Stimulated activated memory B cell treated with anti-CD40 and anti-IgM and Interleukin-4, amounts not matched to agents 10 μg/mL and 1 μg/mL and 100 μg/mL, for 72 hours (primary cell): ENCODE results near the gene PRCP.
"Not testable (repeated sequence)": the region's sequence is repeated elsewhere in the genome, so short reads cannot be mapped to it uniquely, and the experiment has no call there.

Experiments used
- ATAC-seq: fragments of 150-1000 bp; cut with Tn5 transposase; 2 replicates; pipeline ENCODE4 v1.10.0; 2021
- H3K27ac Mint-ChIP-seq: one replicate; pipeline ENCODE4 v1.8.0; 2022; ENCODE audit warnings: mild to moderate bottlenecking, mixed read lengths
- H3K27me3 Mint-ChIP-seq: one replicate; pipeline ENCODE4 v1.8.0; 2022; ENCODE audit warnings: mixed read lengths
- H3K36me3 Mint-ChIP-seq: one replicate; pipeline ENCODE4 v1.8.0; 2022; ENCODE audit warnings: mixed read lengths
- H3K4me1 Mint-ChIP-seq: one replicate; pipeline ENCODE4 v1.8.0; 2022; ENCODE audit warnings: mixed read lengths
- H3K4me3 Mint-ChIP-seq: one replicate; pipeline ENCODE4 v1.8.0; 2022; ENCODE audit warnings: mild to moderate bottlenecking, moderate library complexity, mixed read lengths
- H3K9me3 Mint-ChIP-seq: one replicate; pipeline ENCODE4 v1.8.0; 2022; ENCODE audit warnings: mixed read lengths

The PRCP gene

DNA sequence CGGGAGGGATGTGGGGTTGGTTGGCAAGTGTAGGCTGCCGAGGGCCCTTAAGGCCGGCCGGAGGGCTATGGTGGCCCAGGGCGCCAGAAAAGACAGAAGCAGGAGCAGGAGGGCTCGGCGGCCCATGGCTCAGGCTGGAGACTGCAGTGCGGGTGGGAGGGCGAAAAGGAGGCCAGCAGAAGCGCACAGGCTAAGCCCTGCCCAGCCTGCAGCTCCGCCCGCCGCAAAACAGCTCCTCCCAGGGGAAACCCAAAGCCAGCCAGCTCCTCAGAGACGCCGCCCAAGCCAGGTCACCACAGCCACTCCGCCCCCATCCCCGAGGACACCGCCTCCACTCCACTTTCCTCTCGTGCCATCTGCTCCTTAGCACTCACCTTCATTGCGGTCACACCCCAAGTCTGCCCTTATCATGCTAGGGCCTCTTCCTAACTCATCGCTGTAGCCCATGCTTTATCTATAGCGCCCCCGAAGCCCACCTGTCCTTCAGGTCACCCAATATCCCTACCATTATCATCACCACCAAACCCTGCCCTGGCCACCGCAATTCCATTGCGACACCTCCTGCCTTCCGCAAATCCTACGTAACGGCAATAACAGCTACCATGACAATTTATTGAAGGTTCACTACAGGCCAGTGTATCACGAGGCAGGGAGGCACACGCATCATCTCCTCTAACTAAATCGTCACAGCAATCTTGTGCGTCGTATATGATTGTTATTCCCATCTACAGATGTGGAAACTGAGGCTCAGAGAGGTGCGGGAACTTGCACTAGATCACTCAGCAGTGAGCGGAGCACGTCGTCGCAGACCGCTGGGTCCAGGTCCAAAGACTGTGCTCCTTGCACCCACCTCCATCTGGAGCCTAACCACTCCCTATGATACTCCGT lies at the start of gene PRCP:
TSS of gene PRCP (minus strand) at position 154 of the 888 bp plus-strand sequence. CDS start at position 126, 28 bp downstream.
- no peaks in the 10 kb centered on the region for H3K27me3 Mint-ChIP-seq
- peak; percentile 91 for ATAC-seq
- peak within 1 kb of the TSS; percentile 98 for H3K4me3 Mint-ChIP-seq
- H3K9me3 Mint-ChIP-seq: peaks cover 3% of the 10 kb centered on the region
- H3K4me1 Mint-ChIP-seq: peaks cover 49% of the 10 kb centered on the region
- peak within 1 kb of the TSS; percentile 90 for H3K27ac Mint-ChIP-seq
- H3K36me3 Mint-ChIP-seq: peaks cover 11% of the 10 kb centered on the region

- no peak overlapping the region for H3K4me3 Mint-ChIP-seq
- ATAC-seq: no peak
- peaks cover 11% of the 10 kb centered on the region for H3K9me3 Mint-ChIP-seq
- H3K27me3 Mint-ChIP-seq: no peaks in the 10 kb centered on the region
- H3K4me1 Mint-ChIP-seq: no peaks in the 10 kb centered on the region
- H3K36me3 Mint-ChIP-seq: peaks cover 15% of the 10 kb centered on the region
- H3K27ac Mint-ChIP-seq: no peak overlapping the region
Observed at GRCh38 chr11:82949352-82949751, 49.1 kb upstream of the PRCP start.

DNA sequence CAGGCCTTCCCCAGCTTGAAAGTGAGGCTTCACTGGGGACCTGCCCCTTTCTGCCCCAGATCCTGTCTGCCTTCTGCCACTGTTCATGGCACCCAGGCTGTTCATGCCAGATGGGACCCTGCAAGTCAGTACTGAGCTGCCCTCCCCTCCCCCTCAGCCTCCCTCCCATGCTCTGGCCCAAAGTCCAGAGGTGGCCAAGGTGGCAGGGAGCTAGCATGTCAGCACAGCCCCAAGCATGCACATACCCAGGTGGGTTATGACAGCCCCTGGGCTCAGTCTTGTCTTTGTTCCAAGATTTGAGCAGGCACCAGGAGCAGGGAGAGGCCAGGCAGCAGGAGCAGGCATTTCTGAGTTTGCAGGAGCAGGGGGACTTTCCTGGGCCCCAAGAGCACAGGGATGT lies 45.5 kb upstream of the PRCP start:
- H3K4me1 Mint-ChIP-seq: no peaks in the 10 kb centered on the region
- H3K27me3 Mint-ChIP-seq: no peaks in the 10 kb centered on the region
- H3K4me3 Mint-ChIP-seq: no peak overlapping the region
- peaks cover 5% of the 10 kb centered on the region for H3K9me3 Mint-ChIP-seq
- peak overlapping the region; percentile 44 for H3K27ac Mint-ChIP-seq
- ATAC-seq: no peak
- no peaks in the 10 kb centered on the region for H3K36me3 Mint-ChIP-seq

- H3K9me3 Mint-ChIP-seq, H3K4me3 Mint-ChIP-seq, H3K27me3 Mint-ChIP-seq, H3K27ac Mint-ChIP-seq, ATAC-seq, H3K36me3 Mint-ChIP-seq, H3K4me1 Mint-ChIP-seq: not testable (repeated sequence)
Observed at GRCh38 chr11:82945041-82945440, 44.8 kb upstream of the PRCP start.

DNA sequence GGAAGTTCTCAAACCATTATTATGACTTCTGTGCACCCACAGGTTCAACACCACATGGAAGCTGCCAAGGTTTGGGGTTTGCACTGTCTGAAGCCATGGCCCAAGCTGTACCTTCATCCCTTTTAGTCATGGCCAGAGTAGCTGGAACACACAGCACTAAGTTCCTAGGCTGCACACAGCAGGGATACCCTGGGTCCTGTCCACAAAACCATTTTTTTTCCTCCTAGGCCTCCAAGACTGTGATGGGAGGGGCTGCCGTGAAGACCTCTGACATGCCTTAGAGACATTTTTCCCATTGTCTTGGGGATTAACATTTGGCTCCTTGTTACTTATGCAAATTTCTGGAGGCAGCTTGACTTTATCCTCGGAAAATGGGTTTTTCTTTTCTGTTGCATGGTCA lies 44.0 kb upstream of the PRCP start:
- no peak overlapping the region for H3K27ac Mint-ChIP-seq
- H3K9me3 Mint-ChIP-seq: peaks cover 7% of the 10 kb centered on the region
- no peaks in the 10 kb centered on the region for H3K4me1 Mint-ChIP-seq
- no peak for ATAC-seq
- H3K4me3 Mint-ChIP-seq: no peak overlapping the region
- H3K27me3 Mint-ChIP-seq: no peaks in the 10 kb centered on the region
- H3K36me3 Mint-ChIP-seq: no peaks in the 10 kb centered on the region

DNA sequence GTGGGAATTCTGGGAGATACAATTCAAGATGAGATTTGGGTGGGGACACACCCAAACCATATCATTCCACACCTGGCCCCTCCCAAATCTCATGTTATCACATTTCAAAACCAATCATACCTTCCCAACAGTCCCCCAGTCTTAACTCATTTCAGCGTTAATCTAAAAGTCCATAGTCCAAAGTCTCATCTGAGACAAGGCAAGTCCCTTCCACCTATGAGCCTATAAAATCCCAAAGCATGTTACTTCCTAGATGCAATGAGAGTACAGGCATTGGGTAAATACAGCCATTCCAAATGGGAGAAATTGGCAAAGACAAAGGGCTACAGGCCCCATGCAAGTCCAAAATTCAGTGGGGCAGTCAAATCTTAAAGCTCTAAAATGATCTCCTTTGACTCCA lies 43.2 kb upstream of the PRCP start:
- not testable (repeated sequence) for H3K27me3 Mint-ChIP-seq, ATAC-seq, H3K27ac Mint-ChIP-seq, H3K36me3 Mint-ChIP-seq, H3K9me3 Mint-ChIP-seq, H3K4me1 Mint-ChIP-seq, H3K4me3 Mint-ChIP-seq

DNA sequence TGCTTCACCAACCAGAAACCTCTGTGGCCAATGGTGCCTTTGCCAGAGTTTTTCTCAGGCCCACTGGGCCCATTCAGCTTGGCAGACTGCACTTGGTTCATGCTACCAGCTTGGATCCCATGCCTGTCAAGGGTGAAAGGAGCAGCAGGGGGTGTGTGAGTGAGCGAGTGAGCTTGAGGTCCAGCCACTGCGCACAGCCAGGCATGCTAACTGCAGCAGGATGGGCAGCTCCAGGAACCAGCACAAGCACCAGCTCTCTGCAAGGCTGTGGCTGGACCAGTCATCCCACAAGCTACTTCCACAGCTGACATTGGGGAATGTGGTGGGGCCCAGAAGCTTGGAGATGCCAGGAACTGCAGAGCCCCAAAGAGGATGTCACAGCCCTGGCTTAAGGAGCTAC lies 42.1 kb upstream of the PRCP start:
- no peak overlapping the region for H3K27ac Mint-ChIP-seq
- H3K9me3 Mint-ChIP-seq: peaks cover 7% of the 10 kb centered on the region
- no peak for ATAC-seq
- no peaks in the 10 kb centered on the region for H3K27me3 Mint-ChIP-seq
- H3K4me1 Mint-ChIP-seq: no peaks in the 10 kb centered on the region
- H3K36me3 Mint-ChIP-seq: no peaks in the 10 kb centered on the region
- no peak overlapping the region for H3K4me3 Mint-ChIP-seq

DNA sequence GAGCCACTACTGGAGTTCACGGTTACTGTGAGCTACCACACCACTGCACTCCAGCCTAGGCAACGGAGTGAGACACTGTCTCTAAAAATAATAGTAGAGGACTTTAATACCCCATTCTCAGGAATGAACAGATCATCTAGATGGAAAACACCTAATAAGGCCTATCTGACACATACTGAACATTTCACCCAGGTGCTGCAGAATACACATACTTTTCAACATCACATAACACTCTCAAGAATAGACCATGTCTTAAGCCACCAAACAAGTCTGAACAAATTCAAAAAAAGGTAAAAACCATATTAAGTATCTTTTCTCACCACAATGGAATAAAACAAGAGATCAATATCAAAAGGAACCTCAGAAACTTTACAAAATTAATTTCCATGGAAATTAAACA lies 39.2 kb upstream of the PRCP start:
- H3K27ac Mint-ChIP-seq: no peak overlapping the region
- no peak overlapping the region for H3K4me3 Mint-ChIP-seq
- no peaks in the 10 kb centered on the region for H3K36me3 Mint-ChIP-seq
- H3K9me3 Mint-ChIP-seq: peaks cover 7% of the 10 kb centered on the region
- H3K4me1 Mint-ChIP-seq: no peaks in the 10 kb centered on the region
- ATAC-seq: no peak
- no peaks in the 10 kb centered on the region for H3K27me3 Mint-ChIP-seq

DNA sequence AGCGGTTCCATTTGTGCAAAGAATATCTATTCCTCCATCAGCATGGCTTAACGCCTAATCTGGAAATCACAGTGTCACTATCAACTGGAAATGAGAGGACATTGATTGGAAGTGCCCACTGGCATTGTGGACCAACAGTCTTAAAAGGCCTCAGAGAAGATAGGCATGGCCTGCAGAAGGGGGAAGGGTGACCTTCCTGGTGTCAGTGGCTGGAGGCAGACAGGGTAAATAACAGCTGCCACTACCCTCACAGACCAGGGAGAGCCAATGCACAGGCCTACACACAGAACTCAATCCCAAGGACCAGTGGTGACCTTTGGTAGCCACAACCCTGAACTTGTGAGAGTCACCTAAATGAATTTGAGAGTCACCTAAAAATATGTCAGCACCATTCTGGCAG lies 37.3 kb upstream of the PRCP start:
- Mint-ChIP-seq H3K36me3 (peaks cover 2% of the 10 kb centered on the region), H3K4me3 (no peak overlapping the region), H3K27me3 (no peaks in the 10 kb centered on the region), H3K27ac (no peak overlapping the region), H3K4me1 (no peaks in the 10 kb centered on the region), H3K9me3 (peaks cover 4% of the 10 kb centered on the region)
- no peak for ATAC-seq

DNA sequence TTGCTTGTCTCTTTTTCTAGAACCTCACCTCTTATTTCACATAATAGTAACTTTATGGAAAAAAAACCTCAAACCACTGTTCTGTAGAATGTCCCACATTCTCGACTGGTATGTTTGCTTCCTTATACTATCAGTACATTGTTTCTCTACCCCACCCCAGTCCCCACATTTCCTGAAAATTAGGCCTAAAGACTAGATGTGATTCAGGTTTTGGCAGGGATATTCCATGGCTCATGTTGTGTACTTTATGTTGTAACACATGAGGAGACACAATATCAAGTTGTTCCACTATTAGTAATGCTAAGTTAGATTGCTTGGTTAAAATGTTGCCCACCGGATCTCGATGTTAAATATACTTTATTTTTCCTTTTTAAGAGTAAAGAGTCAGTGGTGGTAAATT lies 36.0 kb upstream of the PRCP start:
- Mint-ChIP-seq H3K27ac (no peak overlapping the region), H3K36me3 (peaks cover 11% of the 10 kb centered on the region), H3K9me3 (peaks cover 4% of the 10 kb centered on the region), H3K4me1 (no peaks in the 10 kb centered on the region), H3K27me3 (no peaks in the 10 kb centered on the region), H3K4me3 (no peak overlapping the region)
- no peak for ATAC-seq

DNA sequence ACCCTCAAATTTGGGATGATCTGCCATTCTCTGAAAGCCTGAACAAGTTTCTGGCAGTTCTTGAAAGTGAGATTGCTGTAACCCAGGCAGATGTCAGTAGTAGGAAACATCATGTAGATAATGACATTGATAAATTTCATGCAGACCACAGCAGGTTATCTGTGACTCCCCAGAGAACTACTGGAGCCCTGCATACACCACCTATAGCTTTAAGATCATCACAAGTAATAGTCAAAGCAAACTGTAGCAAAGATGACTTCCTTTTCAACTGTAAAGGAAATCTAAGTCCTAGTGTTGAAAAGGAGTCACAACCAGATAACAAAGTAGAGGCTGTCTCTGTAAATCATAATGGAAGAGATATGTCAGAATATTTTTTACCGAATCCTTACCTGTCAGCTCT lies 32.3 kb upstream of the PRCP start:
- Mint-ChIP-seq H3K9me3 (no peaks in the 10 kb centered on the region), H3K27ac (no peak overlapping the region)

DNA sequence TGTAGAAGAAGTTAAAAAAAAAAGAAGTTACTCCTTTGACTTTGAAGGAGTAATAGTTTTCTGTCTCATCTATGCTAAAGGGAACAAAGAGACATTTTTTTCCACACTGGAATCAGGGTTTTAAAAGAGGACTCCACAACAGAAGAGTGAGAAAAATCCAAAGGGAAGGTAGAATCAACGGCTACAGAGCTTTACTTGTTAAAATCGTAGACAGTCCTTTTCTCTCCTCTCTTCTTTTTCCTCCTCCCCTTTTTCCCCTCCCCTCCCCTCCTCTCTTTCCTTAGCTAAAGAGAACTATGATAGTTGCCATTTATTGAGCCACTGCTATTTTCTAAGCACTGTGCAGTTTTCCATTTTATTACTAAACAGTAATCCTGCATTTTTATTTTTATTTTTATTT lies 30.5 kb upstream of the PRCP start:
- Mint-ChIP-seq H3K27ac (peak overlapping the region; percentile 75), H3K27me3 (no peaks in the 10 kb centered on the region), H3K4me3 (no peak overlapping the region), H3K36me3 (peaks cover 11% of the 10 kb centered on the region), H3K9me3 (no peaks in the 10 kb centered on the region), H3K4me1 (peaks cover 16% of the 10 kb centered on the region)
- ATAC-seq: no peak

More for the DNA sequence above, 32.3 kb upstream of the PRCP start:
- Mint-ChIP-seq H3K4me3 (no peak overlapping the region), H3K4me1 (peaks cover 11% of the 10 kb centered on the region), H3K36me3 (peaks cover 11% of the 10 kb centered on the region), H3K27me3 (no peaks in the 10 kb centered on the region)
- ATAC-seq: no peak

GRCh38 chr11:82930229-82930628 lies 30.0 kb upstream of the PRCP start:
- H3K36me3 Mint-ChIP-seq: peaks cover 11% of the 10 kb centered on the region
- H3K4me3 Mint-ChIP-seq: no peak overlapping the region
- peak overlapping the region; percentile 75 for H3K27ac Mint-ChIP-seq
- no peak for ATAC-seq
- no peaks in the 10 kb centered on the region for H3K27me3 Mint-ChIP-seq
- peaks cover 16% of the 10 kb centered on the region for H3K4me1 Mint-ChIP-seq
- H3K9me3 Mint-ChIP-seq: no peaks in the 10 kb centered on the region

DNA sequence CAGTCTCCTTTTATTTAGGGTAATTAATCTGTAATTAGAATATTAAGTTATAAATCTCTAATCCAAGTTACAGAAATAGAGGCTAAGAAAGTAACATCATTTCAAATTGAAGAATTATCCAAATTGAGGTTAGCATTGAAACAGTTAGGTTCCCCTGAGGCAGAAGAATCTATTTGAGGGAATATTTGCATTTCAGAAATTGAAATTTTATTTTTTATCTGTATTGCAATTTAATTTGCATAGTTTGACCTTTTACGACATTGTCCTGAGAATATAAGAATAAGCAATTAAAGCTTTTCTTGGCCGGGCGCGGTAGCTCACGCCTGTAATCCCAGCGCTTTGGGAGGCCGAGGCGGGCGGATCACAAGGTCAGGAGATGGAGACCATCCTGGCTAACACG lies 28.9 kb upstream of the PRCP start:
- Mint-ChIP-seq H3K9me3 (no peaks in the 10 kb centered on the region), H3K4me1 (peaks cover 16% of the 10 kb centered on the region), H3K36me3 (peaks cover 11% of the 10 kb centered on the region), H3K4me3 (no peak overlapping the region), H3K27me3 (no peaks in the 10 kb centered on the region), H3K27ac (peak overlapping the region; percentile 75)
- ATAC-seq: no peak

GRCh38 chr11:82927264-82927880 lies 27.1 kb upstream of the PRCP start:
- H3K27ac Mint-ChIP-seq: peak overlapping the region; percentile 35
- no peak overlapping the region for H3K4me3 Mint-ChIP-seq
- no peaks in the 10 kb centered on the region for H3K27me3 Mint-ChIP-seq
- peaks cover 27% of the 10 kb centered on the region for H3K4me1 Mint-ChIP-seq
- H3K36me3 Mint-ChIP-seq: peaks cover 16% of the 10 kb centered on the region
- H3K9me3 Mint-ChIP-seq: no peaks in the 10 kb centered on the region
- peak; percentile 68 for ATAC-seq
